ENCODE data around the gene KCNJ6.

KCNJ6 gene

DNA sequence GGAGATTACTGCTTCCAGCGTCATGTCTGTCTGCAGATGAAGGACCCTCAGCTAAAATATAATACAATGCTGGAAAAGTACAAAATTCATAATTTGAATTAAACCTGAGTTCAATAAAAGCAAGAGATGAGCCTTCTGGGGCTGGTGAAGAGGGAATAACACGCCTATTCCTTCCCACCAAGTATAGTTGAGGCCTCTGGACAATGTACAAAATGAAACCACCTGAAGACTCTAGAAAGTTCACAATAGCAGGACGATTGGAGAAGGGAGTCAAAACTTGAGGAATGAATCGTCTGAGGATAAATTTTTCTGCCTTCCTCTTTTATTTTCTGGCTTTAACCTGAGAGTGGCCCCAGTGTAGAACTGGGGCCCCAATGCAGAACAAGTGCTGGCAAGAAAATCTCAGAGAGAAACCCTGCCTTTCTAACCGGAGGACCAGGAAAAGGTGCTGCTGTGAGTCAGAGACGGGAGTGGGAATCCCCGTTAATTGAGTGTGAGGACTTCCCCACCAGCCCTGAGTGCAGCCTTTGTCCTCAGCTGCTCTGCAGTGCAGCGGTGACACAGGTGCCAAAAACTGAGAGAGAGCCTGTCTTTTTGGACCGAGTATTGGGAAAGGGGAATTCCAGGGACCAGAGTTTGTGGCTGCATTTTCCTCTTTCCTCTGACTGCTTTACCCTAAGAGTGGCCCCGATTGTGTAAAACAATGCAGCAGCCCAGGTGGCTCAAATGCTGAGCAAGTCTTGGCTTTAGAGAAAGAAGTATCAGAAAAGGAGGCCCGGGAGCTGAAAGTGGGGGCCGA, 284.7 kb downstream of the KCNJ6 start:
- no peak for DNase-seq

DNA sequence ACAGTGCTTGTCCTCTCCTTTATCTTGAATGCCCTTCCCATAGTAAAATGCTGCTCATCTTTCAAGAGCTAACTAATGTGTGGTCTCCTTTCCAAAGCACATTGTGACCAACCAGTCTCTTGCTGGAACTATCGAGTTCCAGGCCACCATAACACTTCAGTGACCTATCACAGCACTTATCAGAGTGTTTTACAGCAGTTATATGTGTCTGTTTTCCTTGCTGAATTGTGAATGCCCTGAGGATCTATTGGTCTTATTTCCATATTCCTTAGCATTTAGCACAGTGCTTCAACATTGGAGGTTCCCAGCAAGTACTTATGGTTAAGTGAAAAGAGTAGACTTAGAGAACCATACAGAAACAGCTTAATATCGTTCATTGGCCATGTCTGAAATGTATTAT, 285.4 kb downstream of the KCNJ6 start:
- no peak for DNase-seq

- DNase-seq: no peak
These were observed 287.9 kb downstream of the KCNJ6 start for GRCh38 chr21:37628362-37628761.

DNA sequence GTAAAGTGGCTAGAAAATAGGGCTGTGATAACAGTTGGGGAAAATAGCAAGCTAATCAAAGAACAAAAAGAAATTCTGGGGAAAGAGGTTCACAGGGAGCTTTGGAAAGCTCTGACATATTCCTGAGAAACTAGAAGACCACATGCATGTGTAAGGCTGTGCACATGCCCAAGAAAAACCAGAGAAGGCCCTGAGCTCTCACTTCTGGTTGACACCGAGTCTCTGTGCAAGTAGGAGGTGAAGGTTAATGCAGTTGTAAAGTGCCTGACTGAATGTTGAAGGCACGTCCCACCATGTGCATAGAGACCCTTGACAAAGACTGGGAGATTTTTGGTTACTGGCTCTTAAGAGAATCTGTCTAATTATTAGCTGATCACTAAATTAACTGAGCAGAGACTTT, 288.7 kb downstream of the KCNJ6 start:
- DNase-seq: no peak

- no peak for DNase-seq
These were observed 289.2 kb downstream of the KCNJ6 start for GRCh38 chr21:37627074-37627473.

GRCh38 chr21:37626320-37626719, 289.9 kb downstream of the KCNJ6 start:
- DNase-seq: no peak

- DNase-seq: no peak
These were observed 292.6 kb downstream of the KCNJ6 start for GRCh38 chr21:37623689-37624088.

GRCh38 chr21:37623183-37623582, 293.1 kb downstream of the KCNJ6 start:
- no peak for DNase-seq

GRCh38 chr21:37622755-37623154, 293.5 kb downstream of the KCNJ6 start:
- no peak for DNase-seq

- DNase-seq: no peak
These were observed 295.9 kb downstream of the KCNJ6 start for GRCh38 chr21:37620401-37620800.

DNA sequence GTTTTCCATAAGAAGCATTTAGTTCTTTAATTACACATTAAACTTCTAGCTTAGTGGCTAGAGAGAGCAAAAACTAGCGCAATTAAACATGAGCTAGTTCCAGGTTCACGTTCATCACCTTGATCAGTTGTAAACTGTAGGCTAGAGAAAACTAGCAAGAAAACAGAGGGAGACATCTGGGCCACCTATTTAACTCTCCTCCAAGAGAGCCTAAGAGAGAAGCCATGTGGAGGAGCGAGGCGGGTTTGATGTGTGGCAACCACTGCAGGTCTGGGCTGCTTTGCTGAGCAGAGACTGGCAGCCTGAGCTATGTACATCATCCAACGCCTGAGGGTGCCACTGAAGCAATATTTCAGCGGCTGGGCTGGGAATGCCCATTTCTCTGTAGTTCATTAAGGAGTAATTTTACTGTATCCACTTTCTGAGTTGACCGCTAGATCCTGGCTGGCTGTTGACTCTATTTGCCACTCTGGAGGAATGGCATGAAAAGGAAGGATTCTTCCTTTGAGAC, 296.7 kb downstream of the KCNJ6 start:
- no peak for DNase-seq

DNA sequence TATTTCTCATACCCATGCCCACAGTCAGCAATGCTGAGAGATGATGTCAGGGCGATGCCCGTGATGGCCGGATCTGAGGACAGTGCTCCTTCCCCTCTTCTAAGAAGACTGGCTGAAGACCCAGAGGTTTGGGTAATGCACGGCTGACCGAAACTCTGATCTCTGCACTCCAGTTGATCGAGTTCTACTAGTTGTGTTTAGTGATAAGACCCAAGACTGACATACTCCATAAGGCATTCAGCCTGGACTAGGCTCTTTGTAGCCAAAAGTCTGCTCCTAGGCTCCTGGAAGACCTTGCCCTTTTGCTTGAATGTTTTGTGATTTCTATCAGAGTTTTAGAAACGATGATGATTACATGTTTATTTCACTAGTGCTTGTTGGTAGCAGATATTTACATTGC, 298.2 kb downstream of the KCNJ6 start:
- no peak for DNase-seq

DNA sequence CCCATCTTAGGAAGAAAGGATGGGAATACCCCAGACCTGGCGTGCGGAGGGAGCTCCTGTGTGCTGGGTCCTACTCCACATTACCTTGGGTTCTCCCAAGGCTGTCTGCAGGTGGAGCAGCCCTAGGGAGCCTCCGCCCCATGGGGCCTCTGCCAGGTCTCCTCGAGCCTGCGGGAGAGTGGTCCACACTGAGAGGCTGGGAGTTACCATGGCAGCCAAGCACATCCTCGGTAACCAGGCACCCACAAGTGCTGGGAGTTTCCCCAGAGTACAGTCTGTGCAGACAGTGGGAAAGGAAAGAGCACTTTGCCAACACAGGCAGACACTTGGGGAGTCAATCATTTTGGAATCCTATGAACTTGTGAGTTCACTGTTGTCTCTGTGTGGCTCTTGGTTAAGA, 300.3 kb downstream of the KCNJ6 start:
- no peak for DNase-seq

DNA sequence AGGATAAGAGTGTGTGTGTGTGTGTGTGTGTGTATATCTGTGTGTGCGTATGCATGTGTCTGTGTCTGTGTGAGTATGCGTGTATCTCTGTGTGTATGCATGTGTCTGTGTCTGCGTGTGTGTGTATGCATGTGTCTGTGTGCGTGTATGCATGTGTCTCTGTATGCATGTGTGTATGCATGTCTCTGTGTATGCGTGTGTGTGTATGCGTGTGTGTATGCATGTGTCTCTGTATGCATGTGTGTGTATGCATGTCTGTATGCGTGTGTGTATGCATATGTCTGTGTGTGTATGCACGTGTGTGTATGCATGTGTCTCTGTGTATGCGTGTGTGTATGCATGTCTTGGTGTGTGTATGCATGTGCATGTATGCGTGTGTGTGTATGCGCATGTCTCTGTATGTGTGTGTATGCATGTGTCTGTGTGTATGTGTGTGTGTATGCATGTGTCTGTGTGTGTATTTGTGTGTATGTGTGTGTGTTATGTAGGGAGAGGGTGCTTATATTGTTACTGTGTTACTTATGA, 301.8 kb downstream of the KCNJ6 start:
- no peak for DNase-seq

DNA sequence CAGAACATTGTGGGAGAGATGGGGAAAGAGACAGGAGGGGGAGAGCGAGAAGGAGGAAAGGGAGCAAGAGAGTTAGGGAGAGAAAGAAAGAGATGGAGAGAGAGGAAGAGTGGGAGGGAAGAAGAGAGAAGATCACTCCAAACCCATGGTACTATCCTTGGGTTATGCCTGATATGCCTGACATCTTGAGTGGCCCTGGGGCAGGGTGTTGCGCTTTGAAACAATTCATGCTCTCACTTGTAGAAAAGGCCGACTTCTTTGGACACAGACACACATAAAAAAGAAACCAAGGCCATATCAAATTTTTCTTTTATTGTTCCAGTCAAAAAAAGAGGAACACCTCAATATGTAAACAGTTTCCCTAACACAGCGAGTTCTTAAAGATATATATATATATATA, 309.2 kb downstream of the KCNJ6 start:
- no peak for DNase-seq

GRCh38 chr21:37606549-37606948, 309.7 kb downstream of the KCNJ6 start:
- DNase-seq: no peak

GRCh38 chr21:37605006-37605405, 311.3 kb downstream of the KCNJ6 start:
- DNase-seq: no peak

DNA sequence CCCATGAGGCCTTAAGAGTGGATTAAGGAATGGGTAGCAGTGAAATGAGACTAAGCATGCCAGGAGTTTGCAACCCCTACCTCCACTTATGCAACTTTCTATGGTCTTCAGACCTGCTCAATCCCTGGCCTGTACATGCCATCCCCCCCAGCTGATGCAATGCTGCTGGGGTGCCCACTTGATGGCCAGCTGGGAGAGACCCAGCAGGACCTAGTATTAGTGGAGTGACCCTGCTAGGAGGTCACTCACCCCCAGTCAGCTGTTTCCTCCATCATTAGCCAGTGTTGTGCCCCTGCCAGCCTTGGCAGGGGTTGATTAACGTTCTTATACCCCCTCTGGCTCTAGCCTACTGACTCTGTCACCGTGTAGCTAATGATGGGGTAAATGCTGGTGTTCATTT, 313.1 kb downstream of the KCNJ6 start:
- DNase-seq: no peak

GRCh38 chr21:37601915-37602314, 314.3 kb downstream of the KCNJ6 start:
- no peak for DNase-seq

- no peak for DNase-seq
These were observed 315.2 kb downstream of the KCNJ6 start for GRCh38 chr21:37601027-37601426.

GRCh38 chr21:37595944-37596343, 320.3 kb downstream of the KCNJ6 start:
- no peak for DNase-seq

GRCh38 chr21:37594472-37594951, 321.7 kb downstream of the KCNJ6 start:
- no peak for DNase-seq

DNA sequence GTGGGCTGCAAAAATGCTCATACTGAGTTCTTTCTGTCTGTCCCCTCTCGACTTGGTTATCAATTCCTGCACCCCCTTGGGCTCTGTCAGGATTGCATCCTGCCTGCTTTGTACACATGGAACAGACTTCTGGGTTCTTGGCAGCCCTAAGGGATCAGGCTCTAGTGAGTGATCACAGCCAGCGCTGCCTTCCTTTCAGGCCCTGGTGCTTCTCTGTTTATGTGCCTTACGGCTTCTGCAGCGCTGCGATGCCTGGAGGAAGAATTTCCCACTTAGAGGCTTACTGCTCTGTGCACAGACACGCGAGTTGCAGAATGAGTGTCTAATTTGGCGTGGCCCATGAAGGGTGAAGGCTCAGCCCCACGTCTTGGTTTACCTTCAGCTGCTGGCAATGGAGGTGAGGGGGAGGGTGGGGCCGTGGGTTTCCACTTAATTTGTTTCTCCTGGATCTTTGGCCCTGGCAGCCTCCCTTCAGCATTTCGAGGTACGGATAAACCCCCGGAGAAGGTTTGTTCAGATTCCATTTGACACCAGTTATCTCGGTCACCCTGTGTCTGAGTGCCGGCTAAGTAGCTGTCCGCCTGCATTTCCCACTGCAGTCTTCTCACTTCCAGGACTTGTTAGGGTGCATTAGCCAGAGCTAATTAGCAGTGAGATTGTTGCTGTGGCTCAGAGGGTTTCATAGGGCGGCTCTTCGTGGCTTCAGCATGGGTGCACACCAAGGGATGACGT, 322.4 kb downstream of the KCNJ6 start:
- no peak for DNase-seq

- DNase-seq: no peak
These were observed 323.2 kb downstream of the KCNJ6 start for GRCh38 chr21:37593015-37593414.

Data from hippocampal formation (tissue), 2 donors.